ENCODE data around the gene CXCR5. TPM values are rescaled to one million over a fixed set of nuclear protein-coding genes. Genes with fewer than 3 reads are reported as not detected.

CXCR5 gene
- total and polyA plus RNA-seq, 2 donors: 0.57 to 1.3 TPM

DNA sequence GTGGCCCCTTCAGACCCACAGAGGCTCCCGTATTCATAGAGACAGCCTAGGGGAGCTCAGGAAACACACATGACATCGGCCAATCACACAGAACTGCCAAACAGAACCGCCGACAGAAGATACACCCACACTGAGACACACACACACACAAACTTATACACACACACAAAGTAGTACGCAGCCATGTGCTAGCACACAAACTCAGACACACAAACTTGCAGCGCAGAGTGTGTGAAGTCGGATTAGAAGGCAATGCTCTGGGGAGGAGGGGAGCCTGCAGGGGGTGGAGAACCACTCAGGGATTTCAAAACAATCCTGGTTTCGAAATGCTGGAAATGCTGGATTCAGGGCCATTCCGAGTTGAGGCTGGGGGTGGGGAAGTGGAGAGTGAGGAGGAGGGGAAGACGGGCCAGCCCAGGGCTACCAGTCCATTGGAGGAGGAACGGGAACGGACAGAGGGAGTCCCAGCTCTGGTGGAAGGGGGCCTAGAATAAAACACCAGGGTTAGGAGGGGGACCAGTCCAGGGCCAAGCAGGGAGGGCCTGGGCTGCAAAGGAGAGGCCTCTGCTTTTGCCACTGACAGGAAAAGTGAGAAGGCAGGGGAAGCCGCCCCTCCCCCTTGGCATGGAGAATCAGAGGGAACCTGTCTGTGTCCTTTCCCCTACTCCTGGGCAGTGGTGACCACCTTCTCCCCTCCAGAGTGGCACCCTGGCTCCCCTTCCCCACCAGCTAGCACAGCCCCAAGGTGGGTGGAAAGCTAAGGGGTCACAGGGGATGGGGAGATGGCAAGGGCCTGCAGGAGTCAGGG, 37.6 kb downstream of the CXCR5 start:
- peak overlapping the region in 1 of 2 donors; percentile 37 for H3K27ac ChIP-seq (ENCODE audit: low read depth in 1 of 2, low read length in 1 of 2)
- H3K27me3 ChIP-seq (ENCODE audit: control insufficient read depth in 2 of 2, insufficient read depth in 1 of 2, low read length in 1 of 2): no peaks in the 10 kb centered on the region
- WGBS: 81% methylated on average over 13 of the region's 13 CpGs
- peaks cover 4 to 9% of the 10 kb centered on the region in 2 donors for H3K36me3 ChIP-seq (ENCODE audit: control insufficient read depth in 2 of 2, insufficient read depth in 2 of 2, low read length in 1 of 2)
- peaks cover 0 to 4% of the 10 kb centered on the region in 2 donors for H3K9me3 ChIP-seq (ENCODE audit: control insufficient read depth in 2 of 2, insufficient read depth in 1 of 2, low read length in 1 of 2)
- no peak for DNase-seq (ENCODE audit: low read depth in 6 of 9, low spot score in 9 of 9)
- no peak overlapping the region for H3K4me3 ChIP-seq (ENCODE audit: low read length in 2 of 2)
- H3K4me1 ChIP-seq (ENCODE audit: control insufficient read depth in 2 of 2, insufficient read depth in 2 of 2, low read length in 2 of 2): peaks cover 50 to 91% of the 10 kb centered on the region in 2 donors

DNA sequence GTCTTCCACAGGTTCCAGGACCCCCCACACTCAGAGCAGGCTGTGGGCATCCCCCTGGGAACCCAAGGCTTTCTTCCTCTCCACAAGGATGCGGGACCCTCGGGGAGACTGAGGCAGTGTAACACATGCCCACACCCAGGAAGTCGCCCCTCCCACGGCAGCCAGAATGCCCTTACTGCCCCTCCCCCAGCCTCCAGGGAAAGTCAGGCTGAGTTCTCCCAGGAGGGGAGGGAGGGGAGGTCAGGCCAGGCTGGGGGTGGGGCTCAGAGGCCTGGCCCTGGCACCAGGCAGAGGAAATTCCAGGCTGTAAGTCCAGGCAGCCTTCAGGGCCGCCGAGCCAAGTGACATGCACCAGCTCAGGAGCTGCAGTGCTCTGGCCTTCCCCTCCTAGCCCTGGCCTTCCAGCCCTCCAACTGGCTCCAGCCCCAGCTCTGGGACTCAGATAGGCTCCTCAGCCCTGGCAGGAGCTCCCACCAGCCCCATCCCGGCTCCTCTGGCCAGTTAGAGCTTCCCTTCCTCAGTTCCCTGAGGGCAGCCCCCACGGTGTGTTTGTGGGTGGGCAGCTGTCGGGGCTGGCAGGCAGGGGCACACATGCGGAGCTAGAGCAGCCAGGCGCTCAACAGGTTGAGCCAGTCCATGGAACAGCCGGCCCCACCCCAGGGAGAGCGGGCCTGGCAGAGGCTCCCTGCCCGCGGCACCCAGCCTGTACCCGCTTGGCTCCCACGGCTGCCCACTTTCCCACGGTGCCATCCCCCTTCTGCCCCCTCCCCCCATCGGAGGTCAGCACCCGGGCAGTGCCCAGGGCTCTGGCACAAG, 38.4 kb downstream of the CXCR5 start:
- peaks cover 4 to 9% of the 10 kb centered on the region in 2 donors for H3K36me3 ChIP-seq (ENCODE audit: control insufficient read depth in 2 of 2, insufficient read depth in 2 of 2, low read length in 1 of 2)
- peak overlapping the region in 1 of 2 donors; percentile 61 for H3K27ac ChIP-seq (ENCODE audit: low read depth in 1 of 2, low read length in 1 of 2)
- 81% methylated on average over 20 of the region's 20 CpGs for WGBS
- H3K27me3 ChIP-seq (ENCODE audit: control insufficient read depth in 2 of 2, insufficient read depth in 1 of 2, low read length in 1 of 2): no peaks in the 10 kb centered on the region
- peaks cover 54 to 91% of the 10 kb centered on the region in 2 donors for H3K4me1 ChIP-seq (ENCODE audit: control insufficient read depth in 2 of 2, insufficient read depth in 2 of 2, low read length in 2 of 2)
- H3K9me3 ChIP-seq (ENCODE audit: control insufficient read depth in 2 of 2, insufficient read depth in 1 of 2, low read length in 1 of 2): peaks cover 0 to 4% of the 10 kb centered on the region in 2 donors
- H3K4me3 ChIP-seq (ENCODE audit: low read length in 2 of 2): peak overlapping the region; percentile 0 to 90
- DNase-seq (ENCODE audit: low read depth in 6 of 9, low spot score in 9 of 9): no peak

DNA sequence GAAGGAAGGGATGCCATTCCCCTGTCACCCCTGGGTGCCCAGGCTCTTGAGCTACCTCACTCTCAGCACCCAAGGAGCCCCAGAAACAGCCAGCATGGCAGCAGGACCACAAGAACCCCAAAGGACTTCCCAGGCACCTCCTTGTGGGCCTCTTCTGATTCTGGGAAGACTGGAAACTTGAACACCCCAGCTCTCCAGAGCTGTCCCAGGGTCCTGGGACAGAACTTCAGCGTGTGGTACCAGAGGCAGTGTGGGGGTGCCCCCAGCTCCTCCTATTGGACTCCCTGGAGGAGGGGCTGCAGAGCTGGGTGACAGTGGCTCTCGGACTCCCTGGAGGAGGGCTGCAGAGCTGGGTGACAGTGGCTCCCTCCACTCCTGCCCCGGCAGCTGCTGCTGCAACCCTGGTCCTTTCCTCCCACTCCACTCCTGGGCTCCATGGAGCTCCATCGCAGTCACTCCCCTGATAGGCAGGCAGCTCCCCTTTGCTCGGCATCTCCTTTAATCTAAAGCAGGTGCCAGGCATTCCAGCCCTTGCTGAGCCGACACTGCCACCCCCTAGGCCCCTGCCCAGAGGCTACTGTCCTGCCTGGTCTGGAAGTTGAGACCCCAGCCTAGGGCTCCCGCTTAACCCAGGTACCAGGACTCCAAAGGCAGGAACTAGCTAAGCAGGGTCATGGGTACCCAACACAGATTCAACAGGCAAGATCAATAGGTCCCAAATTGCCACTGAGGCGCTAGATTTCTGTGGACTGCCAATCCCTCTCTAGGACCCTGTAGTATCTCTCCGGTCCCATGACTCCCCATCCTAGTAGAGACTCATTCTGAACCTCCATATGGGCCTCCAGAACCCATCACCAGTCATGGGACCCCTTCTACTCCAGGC, 39.3 kb downstream of the CXCR5 start:
- H3K27me3 ChIP-seq (ENCODE audit: control insufficient read depth in 2 of 2, insufficient read depth in 1 of 2, low read length in 1 of 2): no peaks in the 10 kb centered on the region
- peaks cover under 1 to 3% of the 10 kb centered on the region in 2 donors for H3K36me3 ChIP-seq (ENCODE audit: control insufficient read depth in 2 of 2, insufficient read depth in 2 of 2, low read length in 1 of 2)
- no peak for DNase-seq (ENCODE audit: low read depth in 6 of 9, low spot score in 9 of 9)
- H3K4me3 ChIP-seq (ENCODE audit: low read length in 2 of 2): peak overlapping the region; percentile 68 to 90
- H3K4me1 ChIP-seq (ENCODE audit: control insufficient read depth in 2 of 2, insufficient read depth in 2 of 2, low read length in 2 of 2): peaks cover 55 to 91% of the 10 kb centered on the region in 2 donors
- H3K27ac ChIP-seq (ENCODE audit: low read depth in 1 of 2, low read length in 1 of 2): peak overlapping the region in 1 of 2 donors; percentile 61
- WGBS: 88% methylated on average over 9 of the region's 9 CpGs
- H3K9me3 ChIP-seq (ENCODE audit: control insufficient read depth in 2 of 2, insufficient read depth in 1 of 2, low read length in 1 of 2): peaks cover 0 to 4% of the 10 kb centered on the region in 2 donors

DNA sequence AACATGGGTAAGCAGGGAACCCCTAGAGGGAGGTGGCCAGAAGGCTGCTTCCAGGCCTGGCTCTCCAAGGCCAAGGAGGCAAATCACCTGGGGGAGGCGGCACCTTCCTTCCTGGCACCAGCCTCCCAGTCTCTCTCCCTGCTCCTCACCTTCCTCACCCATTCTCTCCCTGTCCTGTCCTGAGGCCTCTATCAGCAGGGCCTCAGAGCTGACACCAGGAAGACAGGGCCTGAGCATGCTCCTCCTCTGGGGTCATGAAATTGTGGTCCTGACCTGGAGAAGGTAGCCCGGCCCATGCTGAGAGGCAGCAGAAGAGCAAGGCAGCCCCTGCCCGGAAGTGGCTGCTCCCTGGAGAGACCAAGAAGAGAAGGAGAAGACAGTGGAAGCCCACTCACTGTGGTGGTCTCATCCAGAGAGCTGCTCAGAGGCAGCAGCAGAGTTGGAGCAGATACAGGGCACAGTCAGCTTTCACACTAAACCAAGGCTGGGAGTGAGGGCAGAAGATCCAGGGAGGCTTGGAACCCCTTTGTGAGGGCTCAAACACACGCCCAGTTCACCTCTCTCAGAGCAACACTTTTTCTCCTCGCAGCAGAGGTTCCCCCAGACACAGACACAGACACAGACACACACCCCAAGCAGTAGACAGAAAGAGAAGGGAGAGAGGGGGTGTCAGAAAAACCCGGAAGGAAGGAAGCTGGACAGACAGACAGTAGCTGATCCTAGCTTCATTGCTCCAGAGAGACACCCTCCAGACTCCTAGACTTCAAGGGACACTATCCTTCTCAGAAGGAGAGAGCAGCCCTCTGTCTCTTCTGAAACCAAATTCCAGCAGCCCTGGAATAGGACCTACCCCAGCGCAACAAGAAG, 40.3 kb downstream of the CXCR5 start:
- DNase-seq (ENCODE audit: low read depth in 6 of 9, low spot score in 9 of 9): peak in 1 of 9 donors; percentile 57
- Histone ChIP-seq H3K9me3 (ENCODE audit: control insufficient read depth in 2 of 2, insufficient read depth in 1 of 2, low read length in 1 of 2) (peaks cover 0 to 4% of the 10 kb centered on the region in 2 donors), H3K4me1 (ENCODE audit: control insufficient read depth in 2 of 2, insufficient read depth in 2 of 2, low read length in 2 of 2) (peaks cover 49 to 87% of the 10 kb centered on the region in 2 donors), H3K27ac (ENCODE audit: low read depth in 1 of 2, low read length in 1 of 2) (peak overlapping the region; percentile 59 to 88), H3K27me3 (ENCODE audit: control insufficient read depth in 2 of 2, insufficient read depth in 1 of 2, low read length in 1 of 2) (no peaks in the 10 kb centered on the region), H3K4me3 (ENCODE audit: low read length in 2 of 2) (peak overlapping the region; percentile 68 to 90), H3K36me3 (ENCODE audit: control insufficient read depth in 2 of 2, insufficient read depth in 2 of 2, low read length in 1 of 2) (no peaks in the 10 kb centered on the region)
- 44% methylated on average over 7 of the region's 7 CpGs for WGBS

DNA sequence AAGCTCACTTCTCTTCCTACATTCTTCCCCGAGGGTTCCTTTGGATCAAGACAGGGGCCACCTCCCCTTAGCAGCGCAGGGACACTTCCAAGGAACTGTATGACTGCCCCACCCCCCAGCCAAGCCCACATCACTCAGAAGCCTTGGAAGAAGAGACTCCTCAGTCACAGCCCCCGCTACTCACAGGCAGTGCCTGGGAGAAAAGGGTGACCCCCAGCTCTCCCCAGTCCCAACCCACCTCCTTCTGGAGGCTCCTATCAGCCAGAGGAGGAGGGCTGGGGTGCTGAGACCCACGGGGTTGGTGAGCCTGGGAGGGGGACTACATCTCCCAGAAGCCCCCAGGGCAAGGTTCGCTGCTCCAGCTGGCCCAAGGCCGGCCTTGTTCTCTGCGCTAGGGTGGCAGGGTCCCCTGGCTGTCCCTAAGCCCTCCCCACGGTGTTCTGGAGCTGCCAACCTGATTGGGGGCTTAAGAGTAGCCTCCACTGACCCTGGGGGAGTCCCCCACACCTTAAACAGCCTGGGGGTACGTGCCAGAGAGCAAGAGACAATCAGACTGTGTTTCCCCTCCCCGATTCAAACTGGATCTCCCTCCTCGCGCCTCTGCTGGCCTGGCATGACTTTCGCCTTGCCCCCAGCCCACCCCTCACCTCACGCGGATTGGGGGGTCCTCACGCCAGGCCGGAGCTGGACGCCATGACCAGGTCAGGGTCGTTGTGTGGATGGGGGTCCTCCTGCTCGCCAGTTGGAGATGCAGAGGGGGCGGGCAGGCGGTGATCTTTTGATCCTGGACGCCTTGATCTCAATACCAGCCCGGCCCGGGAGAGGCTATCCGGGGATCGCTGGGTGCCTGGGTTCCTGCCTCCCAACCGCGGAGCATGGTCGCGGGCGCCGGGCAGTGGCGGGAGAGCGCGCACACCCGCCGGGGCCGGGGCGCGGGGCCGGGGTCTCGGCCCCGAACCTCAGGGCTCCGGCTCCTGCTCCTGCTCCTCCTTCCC, 41.2 kb downstream of the CXCR5 start:
- H3K27ac ChIP-seq (ENCODE audit: low read depth in 1 of 2, low read length in 1 of 2): peak overlapping the region; percentile 59 to 88
- no peaks in the 10 kb centered on the region for H3K36me3 ChIP-seq (ENCODE audit: control insufficient read depth in 2 of 2, insufficient read depth in 2 of 2, low read length in 1 of 2)
- peaks cover 0 to 4% of the 10 kb centered on the region in 2 donors for H3K9me3 ChIP-seq (ENCODE audit: control insufficient read depth in 2 of 2, insufficient read depth in 1 of 2, low read length in 1 of 2)
- H3K4me3 ChIP-seq (ENCODE audit: low read length in 2 of 2): peak overlapping the region; percentile 68 to 90
- under 1% methylated on average over 45 of the region's 45 CpGs for WGBS
- no peaks in the 10 kb centered on the region for H3K27me3 ChIP-seq (ENCODE audit: control insufficient read depth in 2 of 2, insufficient read depth in 1 of 2, low read length in 1 of 2)
- H3K4me1 ChIP-seq (ENCODE audit: control insufficient read depth in 2 of 2, insufficient read depth in 2 of 2, low read length in 2 of 2): peaks cover 40 to 81% of the 10 kb centered on the region in 2 donors
- DNase-seq (ENCODE audit: low read depth in 6 of 9, low spot score in 9 of 9): peak in 2 of 9 donors; percentile 48 to 72

DNA sequence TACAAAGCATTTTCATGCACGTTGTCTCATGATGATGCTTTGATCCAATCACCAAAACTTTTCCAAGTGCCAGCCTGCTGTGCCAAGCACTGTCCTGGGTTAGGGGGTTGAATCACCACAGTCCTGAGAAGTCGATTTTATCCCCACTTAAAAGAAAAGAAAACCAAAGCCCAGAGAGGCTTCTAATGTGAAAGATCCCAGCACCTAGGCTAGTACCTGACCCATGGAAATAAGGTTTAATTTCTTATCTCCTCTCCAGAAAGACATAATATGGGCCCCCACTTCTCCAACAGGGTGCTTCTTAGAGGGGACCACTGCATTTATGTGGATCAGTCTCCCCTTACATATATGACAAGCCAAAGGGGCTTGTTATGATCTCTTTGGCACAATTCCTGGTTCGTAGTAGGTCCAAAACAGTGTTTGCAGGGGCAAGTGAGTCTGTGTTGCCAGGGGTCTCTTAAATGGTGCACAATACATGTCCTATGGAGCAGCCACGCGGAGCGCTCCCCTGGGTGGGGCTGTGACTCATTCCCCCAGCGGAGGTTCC, 43.9 kb downstream of the CXCR5 start:
- DNase-seq (ENCODE audit: low read depth in 6 of 9, low spot score in 9 of 9): no peak
- H3K4me3 ChIP-seq (ENCODE audit: low read length in 2 of 2): peak overlapping the region in 1 of 2 donors; percentile 66
- H3K9me3 ChIP-seq (ENCODE audit: control insufficient read depth in 2 of 2, insufficient read depth in 1 of 2, low read length in 1 of 2): peaks cover 0 to 4% of the 10 kb centered on the region in 2 donors
- WGBS: 23% methylated on average over 7 of the region's 7 CpGs
- H3K27ac ChIP-seq (ENCODE audit: low read depth in 1 of 2, low read length in 1 of 2): peak overlapping the region; percentile 97 to 99
- H3K4me1 ChIP-seq (ENCODE audit: control insufficient read depth in 2 of 2, insufficient read depth in 2 of 2, low read length in 2 of 2): peaks cover 35 to 69% of the 10 kb centered on the region in 2 donors
- H3K27me3 ChIP-seq (ENCODE audit: control insufficient read depth in 2 of 2, insufficient read depth in 1 of 2, low read length in 1 of 2): no peaks in the 10 kb centered on the region
- H3K36me3 ChIP-seq (ENCODE audit: control insufficient read depth in 2 of 2, insufficient read depth in 2 of 2, low read length in 1 of 2): no peaks in the 10 kb centered on the region

DNA sequence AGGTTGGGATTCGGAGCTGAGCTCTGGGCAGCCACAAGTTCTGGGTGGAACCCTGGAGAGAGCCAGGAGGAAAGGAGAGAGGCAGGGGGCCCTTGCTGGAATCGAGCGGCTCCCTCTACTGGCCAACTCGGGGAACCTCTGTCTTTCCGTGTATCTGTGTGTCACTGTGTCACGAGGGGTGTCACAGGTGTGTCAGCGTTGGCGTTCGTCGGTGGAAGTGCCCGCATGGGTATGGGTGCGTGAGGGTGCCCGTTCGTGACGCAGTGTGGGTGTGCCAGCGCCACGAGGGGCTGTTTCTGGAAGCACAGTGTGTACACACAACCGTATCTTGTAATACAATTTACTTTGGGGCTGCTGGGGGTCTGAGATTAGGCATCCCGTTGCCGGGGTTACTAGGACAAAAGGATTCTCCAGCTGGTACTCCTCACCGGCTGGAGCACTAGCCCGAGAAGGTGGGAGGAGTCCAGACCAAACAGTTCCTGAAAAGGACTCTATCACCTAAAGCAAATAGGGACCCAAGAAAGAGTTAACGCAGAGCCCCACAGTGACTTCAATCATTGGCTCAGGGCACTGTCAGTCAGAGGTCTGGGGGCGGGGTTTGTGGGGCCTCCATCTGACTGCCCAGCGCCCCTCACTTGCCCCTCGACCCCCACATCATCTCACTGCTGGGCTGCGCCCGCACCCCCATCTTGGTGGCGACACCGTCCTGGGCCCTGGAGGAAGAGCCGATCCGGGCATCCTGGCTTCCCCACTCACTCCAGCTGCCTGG, 44.6 kb downstream of the CXCR5 start:
- Histone ChIP-seq H3K9me3 (ENCODE audit: control insufficient read depth in 2 of 2, insufficient read depth in 1 of 2, low read length in 1 of 2) (peaks cover 0 to 4% of the 10 kb centered on the region in 2 donors), H3K4me1 (ENCODE audit: control insufficient read depth in 2 of 2, insufficient read depth in 2 of 2, low read length in 2 of 2) (peaks cover 28 to 68% of the 10 kb centered on the region in 2 donors), H3K27me3 (ENCODE audit: control insufficient read depth in 2 of 2, insufficient read depth in 1 of 2, low read length in 1 of 2) (no peaks in the 10 kb centered on the region), H3K4me3 (ENCODE audit: low read length in 2 of 2) (peak overlapping the region; percentile 66 to 80), H3K36me3 (ENCODE audit: control insufficient read depth in 2 of 2, insufficient read depth in 2 of 2, low read length in 1 of 2) (no peaks in the 10 kb centered on the region), H3K27ac (ENCODE audit: low read depth in 1 of 2, low read length in 1 of 2) (peak overlapping the region; percentile 97 to 99)
- DNase-seq (ENCODE audit: low read depth in 6 of 9, low spot score in 9 of 9): peak; percentile 84 to 97 (median 94)
- under 1% methylated on average over 32 of the region's 32 CpGs for WGBS
